ENCODE results near the gene CDC5L. TPM values are rescaled to one million over a fixed set of nuclear protein-coding genes. Genes with fewer than 3 reads are reported as not detected.

The CDC5L gene
- total and polyA plus RNA-seq, 2 of the 13 experiments (the other 11 are each of a cell fraction or from before 2014, with no cell fraction given), result 11.0 to 34.2 TPM

GRCh38 chr6:44438827-44439226 is 51.3 kb downstream of the CDC5L start:
- no peak overlapping the region for H2AFZ ChIP-seq (ENCODE audit: low read length)
- FAIRE-seq (no peak), ATAC-seq (no peak), DNase-seq (ENCODE audit: low spot score) (no peak)
- intact Hi-C loops (cut with micrococcal nuclease; ENCODE audit: unreplicated experiment) (no loop called here), in situ Hi-C loops (cut with HindIII; ENCODE audit: extremely low pct_ligation_motif_present, low pct_unique_long_range_greater_than_20kb) (no loop called here)
- H3K4me2 ChIP-seq (ENCODE audit: low read depth, low read length), result no peak overlapping the region
- H3K4me3 ChIP-seq (replicated peaks in 1 of 3; ENCODE audit: insufficient read depth in 1 of 3, low read depth in 2 of 3, low read length in 3 of 3), result no peak overlapping the region
- no TSS peak for BruUV-seq (replicated peaks)
- no peak overlapping the region for H3K9ac ChIP-seq (ENCODE audit: insufficient read depth, low read depth, low read length)
- H3K79me2 ChIP-seq (ENCODE audit: insufficient read depth, low read length), result no peaks in the 10 kb centered on the region
- no peaks in the 10 kb centered on the region for H3K27me3 ChIP-seq (ENCODE audit: control insufficient read depth in 1 of 2, insufficient read depth in 2 of 2, low read length in 2 of 2)
- ChIA-PET CTCF (ENCODE audit: low intra/inter-chr PET ratio, low total read pairs) (no interaction called here), POLR2A (no interaction called here)
- H3K4me1 ChIP-seq (ENCODE audit: insufficient read depth, low read length), result no peaks in the 10 kb centered on the region
- H3K9me3 ChIP-seq (ENCODE audit: low read length), result peaks cover 25% of the 10 kb centered on the region
- H3K27ac ChIP-seq (ENCODE audit: extremely low read length, insufficient read depth, low read length), result no peak overlapping the region
- 0 out of 2 replicates have a peak, but pooled peaks cover 6% of the 10 kb centered on the region for H4K20me1 ChIP-seq (ENCODE audit: insufficient read depth, low read length)
- peaks cover 6 to 36% of the 10 kb centered on the region in 2 experiments; a peak in 4 of 5 replicates for H3K36me3 ChIP-seq (replicated peaks in 1 of 2; ENCODE audit: control insufficient read depth in 1 of 2, insufficient read depth in 2 of 2, low read length in 2 of 2)
- no peak for TF ChIP-seq CC2D1A (CRISPR knock-in tag; IDR thresholded peaks at IDR 0.05)
- no peak for TF ChIP-seq NFKB2 (CRISPR knock-in tag; IDR thresholded peaks at IDR 0.05; ENCODE audit: borderline replicate concordance)
- TF ChIP-seq ZFP82 (CRISPR knock-in tag; IDR thresholded peaks at IDR 0.05; ENCODE audit: borderline replicate concordance), result no peak
- TF ChIP-seq XRCC5 (optimal IDR thresholded peaks at IDR 0.05; ENCODE audit: low read length), result no peak
- no peak for TF ChIP-seq ZBTB43 (CRISPR knock-in tag; conservative IDR thresholded peaks at IDR 0.05)
- TF ChIP-seq TARDBP (CRISPR knock-in tag; IDR thresholded peaks at IDR 0.05), result no peak
- TF ChIP-seq POGK (CRISPR knock-in tag; conservative IDR thresholded peaks at IDR 0.05), result no peak
- TF ChIP-seq ZSCAN20 (CRISPR knock-in tag; IDR thresholded peaks at IDR 0.05; ENCODE audit: borderline replicate concordance), result no peak
- no peak for TF ChIP-seq ZFYVE20 (CRISPR knock-in tag; IDR thresholded peaks at IDR 0.05; ENCODE audit: borderline replicate concordance, low read depth)
- no peak for TF ChIP-seq HMG20A (CRISPR knock-in tag; IDR thresholded peaks at IDR 0.05; ENCODE audit: borderline replicate concordance)
- TF ChIP-seq HES4 (CRISPR knock-in tag; IDR thresholded peaks at IDR 0.05; ENCODE audit: borderline replicate concordance), result no peak
- no peak for TF ChIP-seq HNF1A (IDR thresholded peaks at IDR 0.05; ENCODE audit: low read depth)
- TF ChIP-seq HNF1A (CRISPR knock-in tag; IDR thresholded peaks at IDR 0.05; ENCODE audit: borderline replicate concordance), result no peak
- TF ChIP-seq ZXDC (CRISPR knock-in tag; IDR thresholded peaks at IDR 0.05), result no peak
- no peak for TF ChIP-seq ZNF816 (CRISPR knock-in tag; IDR thresholded peaks at IDR 0.05; ENCODE audit: borderline replicate concordance)
